Measurements from ENCODE around the gene IGFBP1. TPM values are rescaled to one million over a fixed set of nuclear protein-coding genes. Genes with fewer than 3 reads are reported as not detected.

The IGFBP1 gene
- total and polyA plus RNA-seq, 2 of the 13 experiments (the other 11 are each of a cell fraction or from before 2014, with no cell fraction given), result 5.4 to 885 TPM

DNA sequence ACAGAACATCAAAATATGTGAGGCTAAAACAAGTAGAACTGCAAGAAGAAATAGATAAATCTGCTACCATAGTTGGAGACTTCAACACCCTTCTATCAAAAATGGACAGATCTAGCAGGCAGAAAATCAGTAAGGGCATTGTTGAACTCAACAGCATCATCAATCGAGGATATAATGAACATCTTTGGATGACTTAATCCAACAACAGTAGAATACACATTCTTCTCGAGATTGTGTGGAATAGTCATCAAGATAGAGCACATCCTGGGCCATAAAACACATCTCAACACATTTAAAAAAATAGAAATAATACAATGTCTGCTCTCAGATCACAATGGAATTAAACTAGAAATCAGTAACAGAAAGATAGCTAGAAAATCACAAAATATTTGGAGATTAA, 9.9 kb downstream of the IGFBP1 start (continued):
- TF ChIP-seq ZNF546 (CRISPR knock-in tag; conservative IDR thresholded peaks at IDR 0.05), result no peak
- no peak for TF ChIP-seq SCMH1 (CRISPR knock-in tag; IDR thresholded peaks at IDR 0.05; ENCODE audit: borderline replicate concordance)
- TF ChIP-seq HMGA1 (CRISPR knock-in tag; conservative IDR thresholded peaks at IDR 0.05), result no peak
- no peak for TF ChIP-seq GABPB1 (CRISPR knock-in tag; IDR thresholded peaks at IDR 0.05)
- TF ChIP-seq PITX1 (CRISPR knock-in tag; IDR thresholded peaks at IDR 0.05), result no peak
- no peak for TF ChIP-seq ZNF883 (CRISPR knock-in tag; IDR thresholded peaks at IDR 0.05; ENCODE audit: not compliant biosample characterization)
- TF ChIP-seq, protein P1, sequence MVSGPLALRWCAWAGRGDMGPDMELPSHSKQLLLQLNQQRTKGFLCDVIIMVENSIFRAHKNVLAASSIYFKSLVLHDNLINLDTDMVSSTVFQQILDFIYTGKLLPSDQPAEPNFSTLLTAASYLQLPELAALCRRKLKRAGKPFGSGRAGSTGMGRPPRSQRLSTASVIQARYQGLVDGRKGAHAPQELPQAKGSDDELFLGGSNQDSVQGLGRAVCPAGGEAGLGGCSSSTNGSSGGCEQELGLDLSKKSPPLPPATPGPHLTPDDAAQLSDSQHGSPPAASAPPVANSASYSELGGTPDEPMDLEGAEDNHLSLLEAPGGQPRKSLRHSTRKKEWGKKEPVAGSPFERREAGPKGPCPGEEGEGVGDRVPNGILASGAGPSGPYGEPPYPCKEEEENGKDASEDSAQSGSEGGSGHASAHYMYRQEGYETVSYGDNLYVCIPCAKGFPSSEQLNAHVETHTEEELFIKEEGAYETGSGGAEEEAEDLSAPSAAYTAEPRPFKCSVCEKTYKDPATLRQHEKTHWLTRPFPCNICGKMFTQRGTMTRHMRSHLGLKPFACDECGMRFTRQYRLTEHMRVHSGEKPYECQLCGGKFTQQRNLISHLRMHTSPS (CRISPR knock-in tag; IDR thresholded peaks at IDR 0.05; ENCODE audit: low read depth), result no peak
- no peak for TF ChIP-seq FOXJ3 (CRISPR knock-in tag; IDR thresholded peaks at IDR 0.05; ENCODE audit: borderline replicate concordance)

DNA sequence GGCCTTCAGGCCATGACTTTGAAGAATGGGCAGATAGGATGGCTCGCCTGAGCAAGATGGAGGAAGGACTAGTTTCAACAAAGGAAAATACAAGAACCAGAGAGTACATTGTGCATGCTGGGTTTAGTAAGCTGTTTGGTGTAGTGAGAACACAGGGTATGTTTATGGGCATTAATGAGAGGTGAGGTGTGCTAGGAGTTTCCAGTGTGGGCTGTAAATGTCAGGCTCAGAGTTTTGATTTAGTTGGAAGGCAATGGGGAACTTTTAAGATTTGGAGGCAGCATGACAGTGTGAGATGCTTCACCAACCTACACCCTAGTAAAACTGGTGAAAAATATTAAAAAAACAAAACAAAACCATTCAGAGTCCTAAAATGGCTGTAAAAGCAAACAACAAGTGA, 13.3 kb downstream of the IGFBP1 start:
- DNase-seq (ENCODE audit: low spot score) (no peak), ATAC-seq (no peak), FAIRE-seq (no peak)
- H3K36me3 ChIP-seq (replicated peaks in 1 of 2; ENCODE audit: control insufficient read depth in 1 of 2, insufficient read depth in 2 of 2, low read length in 2 of 2), result no peaks in the 10 kb centered on the region
- no peak overlapping the region for H3K9ac ChIP-seq (ENCODE audit: insufficient read depth, low read depth, low read length)
- H4K20me1 ChIP-seq (ENCODE audit: insufficient read depth, low read length), result no peaks in the 10 kb centered on the region
- intact Hi-C loops (cut with micrococcal nuclease; ENCODE audit: unreplicated experiment) (no loop called here), in situ Hi-C loops (cut with HindIII; ENCODE audit: extremely low pct_ligation_motif_present, low pct_unique_long_range_greater_than_20kb) (no loop called here)
- no peak overlapping the region for H3K4me2 ChIP-seq (ENCODE audit: low read depth, low read length)
- no peaks in the 10 kb centered on the region for H3K9me3 ChIP-seq (ENCODE audit: low read length)
- no peaks in the 10 kb centered on the region for H3K79me2 ChIP-seq (ENCODE audit: insufficient read depth, low read length)
- H3K27me3 ChIP-seq (ENCODE audit: control insufficient read depth in 1 of 2, insufficient read depth in 2 of 2, low read length in 2 of 2), result no peaks in the 10 kb centered on the region
- CTCF ChIA-PET (ENCODE audit: low intra/inter-chr PET ratio, low total read pairs), result no interaction called here
- peaks cover 6% of the 10 kb centered on the region; the same call in 1 of the 2 replicates for H3K4me1 ChIP-seq (ENCODE audit: insufficient read depth, low read length)
- POLR2A ChIA-PET, result interaction anchor here (1.4 to 1.8 kb wide), 2 partner anchors 9 to 13 kb away, joined by 8 to 9 read pairs; partner anchors contain the start of gene IGFBP1
- H2AFZ ChIP-seq (ENCODE audit: low read length), result no peak overlapping the region
- H3K4me3 ChIP-seq (replicated peaks in 1 of 3; ENCODE audit: insufficient read depth in 1 of 3, low read depth in 2 of 3, low read length in 3 of 3), result no peak overlapping the region
- no peak overlapping the region for H3K27ac ChIP-seq (ENCODE audit: extremely low read length, insufficient read depth, low read length)
- no TSS peak for BruUV-seq (replicated peaks)
- WGBS (ENCODE audit: low lambda C conversion rate), result 0% methylated on average over 1 of the region's 1 CpG
- TF ChIP-seq SP140L (CRISPR knock-in tag; IDR thresholded peaks at IDR 0.05; ENCODE audit: borderline replicate concordance) (no peak), ZZZ3 (CRISPR knock-in tag; IDR thresholded peaks at IDR 0.05; ENCODE audit: borderline replicate concordance) (no peak), SMAD9 (CRISPR knock-in tag; IDR thresholded peaks at IDR 0.05) (no peak), AKAP8 (CRISPR knock-in tag; IDR thresholded peaks at IDR 0.05) (no peak), ZNF256 (CRISPR knock-in tag; conservative IDR thresholded peaks at IDR 0.05) (no peak)
- TF ChIP-seq, protein P2, sequence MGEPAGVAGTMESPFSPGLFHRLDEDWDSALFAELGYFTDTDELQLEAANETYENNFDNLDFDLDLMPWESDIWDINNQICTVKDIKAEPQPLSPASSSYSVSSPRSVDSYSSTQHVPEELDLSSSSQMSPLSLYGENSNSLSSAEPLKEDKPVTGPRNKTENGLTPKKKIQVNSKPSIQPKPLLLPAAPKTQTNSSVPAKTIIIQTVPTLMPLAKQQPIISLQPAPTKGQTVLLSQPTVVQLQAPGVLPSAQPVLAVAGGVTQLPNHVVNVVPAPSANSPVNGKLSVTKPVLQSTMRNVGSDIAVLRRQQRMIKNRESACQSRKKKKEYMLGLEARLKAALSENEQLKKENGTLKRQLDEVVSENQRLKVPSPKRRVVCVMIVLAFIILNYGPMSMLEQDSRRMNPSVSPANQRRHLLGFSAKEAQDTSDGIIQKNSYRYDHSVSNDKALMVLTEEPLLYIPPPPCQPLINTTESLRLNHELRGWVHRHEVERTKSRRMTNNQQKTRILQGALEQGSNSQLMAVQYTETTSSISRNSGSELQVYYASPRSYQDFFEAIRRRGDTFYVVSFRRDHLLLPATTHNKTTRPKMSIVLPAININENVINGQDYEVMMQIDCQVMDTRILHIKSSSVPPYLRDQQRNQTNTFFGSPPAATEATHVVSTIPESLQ (CRISPR knock-in tag; conservative IDR thresholded peaks at IDR 0.05), result no peak
- TF ChIP-seq, protein P3, sequence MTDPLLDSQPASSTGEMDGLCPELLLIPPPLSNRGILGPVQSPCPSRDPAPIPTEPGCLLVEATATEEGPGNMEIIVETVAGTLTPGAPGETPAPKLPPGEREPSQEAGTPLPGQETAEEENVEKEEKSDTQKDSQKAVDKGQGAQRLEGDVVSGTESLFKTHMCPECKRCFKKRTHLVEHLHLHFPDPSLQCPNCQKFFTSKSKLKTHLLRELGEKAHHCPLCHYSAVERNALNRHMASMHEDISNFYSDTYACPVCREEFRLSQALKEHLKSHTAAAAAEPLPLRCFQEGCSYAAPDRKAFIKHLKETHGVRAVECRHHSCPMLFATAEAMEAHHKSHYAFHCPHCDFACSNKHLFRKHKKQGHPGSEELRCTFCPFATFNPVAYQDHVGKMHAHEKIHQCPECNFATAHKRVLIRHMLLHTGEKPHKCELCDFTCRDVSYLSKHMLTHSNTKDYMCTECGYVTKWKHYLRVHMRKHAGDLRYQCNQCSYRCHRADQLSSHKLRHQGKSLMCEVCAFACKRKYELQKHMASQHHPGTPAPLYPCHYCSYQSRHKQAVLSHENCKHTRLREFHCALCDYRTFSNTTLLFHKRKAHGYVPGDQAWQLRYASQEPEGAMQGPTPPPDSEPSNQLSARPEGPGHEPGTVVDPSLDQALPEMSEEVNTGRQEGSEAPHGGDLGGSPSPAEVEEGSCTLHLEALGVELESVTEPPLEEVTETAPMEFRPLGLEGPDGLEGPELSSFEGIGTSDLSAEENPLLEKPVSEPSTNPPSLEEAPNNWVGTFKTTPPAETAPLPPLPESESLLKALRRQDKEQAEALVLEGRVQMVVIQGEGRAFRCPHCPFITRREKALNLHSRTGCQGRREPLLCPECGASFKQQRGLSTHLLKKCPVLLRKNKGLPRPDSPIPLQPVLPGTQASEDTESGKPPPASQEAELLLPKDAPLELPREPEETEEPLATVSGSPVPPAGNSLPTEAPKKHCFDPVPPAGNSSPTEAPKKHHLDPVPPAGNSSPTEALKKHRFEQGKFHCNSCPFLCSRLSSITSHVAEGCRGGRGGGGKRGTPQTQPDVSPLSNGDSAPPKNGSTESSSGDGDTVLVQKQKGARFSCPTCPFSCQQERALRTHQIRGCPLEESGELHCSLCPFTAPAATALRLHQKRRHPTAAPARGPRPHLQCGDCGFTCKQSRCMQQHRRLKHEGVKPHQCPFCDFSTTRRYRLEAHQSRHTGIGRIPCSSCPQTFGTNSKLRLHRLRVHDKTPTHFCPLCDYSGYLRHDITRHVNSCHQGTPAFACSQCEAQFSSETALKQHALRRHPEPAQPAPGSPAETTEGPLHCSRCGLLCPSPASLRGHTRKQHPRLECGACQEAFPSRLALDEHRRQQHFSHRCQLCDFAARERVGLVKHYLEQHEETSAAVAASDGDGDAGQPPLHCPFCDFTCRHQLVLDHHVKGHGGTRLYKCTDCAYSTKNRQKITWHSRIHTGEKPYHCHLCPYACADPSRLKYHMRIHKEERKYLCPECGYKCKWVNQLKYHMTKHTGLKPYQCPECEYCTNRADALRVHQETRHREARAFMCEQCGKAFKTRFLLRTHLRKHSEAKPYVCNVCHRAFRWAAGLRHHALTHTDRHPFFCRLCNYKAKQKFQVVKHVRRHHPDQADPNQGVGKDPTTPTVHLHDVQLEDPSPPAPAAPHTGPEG (CRISPR knock-in tag; IDR thresholded peaks at IDR 0.05), result no peak

Data from HepG2 (cell line).